Measurements from ENCODE around the gene CRPPA. TPM values are rescaled to one million over a fixed set of nuclear protein-coding genes. Genes with fewer than 3 reads are reported as not detected.

Gene CRPPA
- total and polyA plus RNA-seq, 2 donors (not counting 1 experiment from before 2014, with no cell fraction given): 0.16 to 1.2 TPM

DNA sequence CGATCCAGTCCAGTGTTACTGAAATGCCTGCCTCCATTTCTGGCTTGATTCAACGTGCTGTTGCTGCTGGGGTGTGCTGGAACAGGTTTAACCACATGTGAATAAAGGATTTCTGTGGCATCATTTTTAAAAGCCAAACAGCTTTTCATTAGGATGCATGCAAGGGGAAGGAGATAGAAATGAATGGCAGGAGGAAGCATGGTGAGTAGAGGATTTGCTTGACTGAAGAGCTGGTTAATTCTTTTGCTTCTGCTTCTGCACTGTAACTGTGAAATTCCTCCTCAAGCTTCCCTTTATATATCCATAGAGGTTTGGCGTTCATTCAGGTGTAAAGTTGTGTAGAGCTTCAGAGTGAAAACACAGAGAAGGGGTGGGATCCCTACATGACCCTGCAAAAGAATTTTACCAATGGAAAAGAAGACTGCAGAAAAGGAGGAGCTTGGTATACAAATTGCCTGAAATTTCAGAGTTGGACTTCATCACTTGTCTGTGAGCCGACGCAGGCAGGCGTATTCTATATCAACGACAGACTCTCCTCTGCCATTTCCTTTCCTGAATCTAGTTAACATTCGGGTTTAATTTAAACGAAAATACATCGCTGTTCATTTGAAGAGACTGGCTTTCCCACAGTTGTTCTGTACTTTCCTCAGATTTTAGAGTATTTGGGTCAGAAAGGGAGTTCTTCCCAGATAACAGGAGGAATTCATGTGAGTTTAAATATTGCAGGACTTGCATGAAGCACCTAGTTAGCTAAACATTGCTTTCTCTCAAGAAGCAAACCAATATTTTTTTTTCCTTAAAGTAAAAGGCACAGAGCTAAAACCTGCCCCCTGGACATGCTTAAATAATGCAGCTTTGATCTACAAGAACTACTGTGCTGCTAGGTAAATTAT lies 44.4 kb upstream of the CRPPA start, which contains the start of gene SOSTDC1:
Gene SOSTDC1 (minus strand): TSS at position 270 of the 893 bp plus-strand sequence. CDS start 70 bp downstream, at position 200.
- Mint-ChIP-seq H3K4me3 (no peak within 1 kb of the TSS), H3K27me3 (peaks cover 10% of the 10 kb centered on the region), H3K9me3 (ENCODE audit: insufficient read depth) (no peaks in the 10 kb centered on the region), H3K4me1 (no peaks in the 10 kb centered on the region), H3K27ac (no peak within 1 kb of the TSS)
- Histone ChIP-seq H2AFZ (ENCODE audit: insufficient read depth, low read depth, low read length, poor library complexity, severe bottlenecking) (peak within 1 kb of the TSS; percentile 48), H3K9me3 (ENCODE audit: control extremely low read depth in 1 of 3, control insufficient read depth in 2 of 3, insufficient read depth in 1 of 3, low read length in 2 of 3) (no peaks in the 10 kb centered on the region), H4K20me1 (ENCODE audit: control insufficient read depth, insufficient read depth, low read length, poor library complexity, severe bottlenecking) (no peaks in the 10 kb centered on the region), H3K79me2 (ENCODE audit: control insufficient read depth, insufficient read depth, low read length) (no peaks in the 10 kb centered on the region), H3K9ac (ENCODE audit: low read length) (no peak within 1 kb of the TSS), H3K4me2 (replicated peaks; ENCODE audit: low read depth, low read length, poor library complexity, severe bottlenecking) (no peak within 1 kb of the TSS), H3K27me3 (replicated peaks in 1 of 4; ENCODE audit: control extremely low read depth in 1 of 4, control insufficient read depth in 3 of 4, insufficient read depth in 4 of 4, low read length in 3 of 4) (no peaks in the 10 kb centered on the region), H3K27ac (ENCODE audit: low read length in 2 of 2) (no peak within 1 kb of the TSS), H3K36me3 (replicated peaks in 1 of 2; ENCODE audit: control extremely low read depth in 1 of 2, control insufficient read depth in 1 of 2, extremely low read depth in 1 of 2, insufficient read depth in 2 of 2, low read length in 1 of 2) (no peaks in the 10 kb centered on the region), H3K4me1 (ENCODE audit: control insufficient read depth in 2 of 2, insufficient read depth in 2 of 2, low read length in 2 of 2) (no peaks in the 10 kb centered on the region), H3K4me3 (ENCODE audit: control extremely low read depth in 1 of 5, extremely low read depth in 1 of 5, insufficient read depth in 1 of 5, low read depth in 2 of 5, low read length in 4 of 5) (no peak within 1 kb of the TSS)
- no peak for ATAC-seq (ENCODE audit: low read depth)
- WGBS (ENCODE audit: insufficient coverage): no CpG with 5 or more reads among the region's 10 CpGs
- no peak for TF ChIP-seq EZH2 (IDR thresholded peaks at IDR 0.05; ENCODE audit: borderline replicate concordance, insufficient read depth, low read depth, low read length, poor library complexity, severe bottlenecking)
- DNase-seq: no peak
- CTCF ChIA-PET: interaction anchor here (1.3 kb wide), 1 partner anchor 99 kb away, joined by 3 read pairs; no protein-coding TSS in a partner anchor
- intact Hi-C loops (cut with micrococcal nuclease): no loop called here
- POLR2A ChIA-PET: no interaction called here

DNA sequence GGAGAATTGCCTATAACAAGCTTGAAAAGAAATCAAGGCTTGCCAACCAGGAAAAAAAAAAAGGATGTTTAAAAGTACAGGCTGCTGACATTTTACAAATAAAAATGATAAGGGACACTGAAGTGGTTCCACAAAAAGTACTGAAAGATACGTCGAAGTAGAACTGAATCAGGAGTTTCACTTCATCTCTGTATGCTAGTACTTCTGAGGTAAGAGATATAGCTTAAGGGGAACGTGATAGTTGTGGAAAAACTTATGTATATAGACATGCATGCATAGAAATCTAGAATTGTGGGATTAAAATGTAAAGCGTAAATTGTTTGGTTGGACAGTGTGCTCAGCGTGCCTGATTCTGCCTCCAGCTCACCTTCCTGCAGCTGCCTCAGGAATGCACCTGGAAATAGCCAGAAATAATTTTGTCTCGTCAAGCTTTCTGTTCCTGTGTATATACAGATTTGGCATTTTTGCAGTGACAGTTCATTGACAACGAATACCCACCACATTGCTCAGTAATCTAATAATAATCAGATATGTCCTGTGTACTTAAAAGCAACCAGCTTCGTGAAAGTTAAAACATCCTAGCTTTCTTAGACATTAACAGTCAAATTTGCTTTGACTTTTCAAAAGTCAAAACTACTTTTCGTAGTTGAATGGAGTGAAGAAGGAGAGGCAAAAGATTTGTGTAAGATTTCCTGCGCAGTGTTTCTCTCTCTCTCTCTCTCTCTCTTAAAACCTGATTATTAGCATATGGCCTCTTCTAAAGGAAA lies 42.8 kb upstream of the CRPPA start:
- DNase-seq: no peak
- H4K20me1 ChIP-seq (ENCODE audit: control insufficient read depth, insufficient read depth, low read length, poor library complexity, severe bottlenecking): no peaks in the 10 kb centered on the region
- H3K79me2 ChIP-seq (ENCODE audit: control insufficient read depth, insufficient read depth, low read length): no peaks in the 10 kb centered on the region
- intact Hi-C loops (cut with micrococcal nuclease): no loop called here
- CTCF ChIA-PET: no interaction called here
- H3K4me3 ChIP-seq (ENCODE audit: control extremely low read depth in 1 of 5, extremely low read depth in 1 of 5, insufficient read depth in 1 of 5, low read depth in 2 of 5, low read length in 4 of 5): no peak overlapping the region
- Mint-ChIP-seq H3K27me3 (peaks cover 10% of the 10 kb centered on the region), H3K4me1 (no peaks in the 10 kb centered on the region), H3K9me3 (ENCODE audit: insufficient read depth) (no peaks in the 10 kb centered on the region), H3K27ac (no peak overlapping the region), H3K4me3 (no peak overlapping the region)
- no peaks in the 10 kb centered on the region for H3K27me3 ChIP-seq (replicated peaks in 1 of 4; ENCODE audit: control extremely low read depth in 1 of 4, control insufficient read depth in 3 of 4, insufficient read depth in 4 of 4, low read length in 3 of 4)
- no peak for TF ChIP-seq EZH2 (IDR thresholded peaks at IDR 0.05; ENCODE audit: borderline replicate concordance, insufficient read depth, low read depth, low read length, poor library complexity, severe bottlenecking)
- TF ChIP-seq, protein P1, sequence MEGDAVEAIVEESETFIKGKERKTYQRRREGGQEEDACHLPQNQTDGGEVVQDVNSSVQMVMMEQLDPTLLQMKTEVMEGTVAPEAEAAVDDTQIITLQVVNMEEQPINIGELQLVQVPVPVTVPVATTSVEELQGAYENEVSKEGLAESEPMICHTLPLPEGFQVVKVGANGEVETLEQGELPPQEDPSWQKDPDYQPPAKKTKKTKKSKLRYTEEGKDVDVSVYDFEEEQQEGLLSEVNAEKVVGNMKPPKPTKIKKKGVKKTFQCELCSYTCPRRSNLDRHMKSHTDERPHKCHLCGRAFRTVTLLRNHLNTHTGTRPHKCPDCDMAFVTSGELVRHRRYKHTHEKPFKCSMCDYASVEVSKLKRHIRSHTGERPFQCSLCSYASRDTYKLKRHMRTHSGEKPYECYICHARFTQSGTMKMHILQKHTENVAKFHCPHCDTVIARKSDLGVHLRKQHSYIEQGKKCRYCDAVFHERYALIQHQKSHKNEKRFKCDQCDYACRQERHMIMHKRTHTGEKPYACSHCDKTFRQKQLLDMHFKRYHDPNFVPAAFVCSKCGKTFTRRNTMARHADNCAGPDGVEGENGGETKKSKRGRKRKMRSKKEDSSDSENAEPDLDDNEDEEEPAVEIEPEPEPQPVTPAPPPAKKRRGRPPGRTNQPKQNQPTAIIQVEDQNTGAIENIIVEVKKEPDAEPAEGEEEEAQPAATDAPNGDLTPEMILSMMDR (IDR thresholded peaks at IDR 0.05): no peak
- no peaks in the 10 kb centered on the region for H3K4me1 ChIP-seq (ENCODE audit: control insufficient read depth in 2 of 2, insufficient read depth in 2 of 2, low read length in 2 of 2)
- POLR2A ChIA-PET: no interaction called here
- H3K4me2 ChIP-seq (replicated peaks; ENCODE audit: low read depth, low read length, poor library complexity, severe bottlenecking): no peak overlapping the region
- H3K9me3 ChIP-seq (ENCODE audit: control extremely low read depth in 1 of 3, control insufficient read depth in 2 of 3, insufficient read depth in 1 of 3, low read length in 2 of 3): no peaks in the 10 kb centered on the region
- 83% methylated on average over 4 of the region's 10 CpGs for WGBS (ENCODE audit: insufficient coverage)
- H3K27ac ChIP-seq (ENCODE audit: low read length in 2 of 2): no peak overlapping the region
- no peaks in the 10 kb centered on the region for H3K36me3 ChIP-seq (replicated peaks in 1 of 2; ENCODE audit: control extremely low read depth in 1 of 2, control insufficient read depth in 1 of 2, extremely low read depth in 1 of 2, insufficient read depth in 2 of 2, low read length in 1 of 2)
- ATAC-seq (ENCODE audit: low read depth): no peak
- no peak overlapping the region for H2AFZ ChIP-seq (ENCODE audit: insufficient read depth, low read depth, low read length, poor library complexity, severe bottlenecking)
- H3K9ac ChIP-seq (ENCODE audit: low read length): no peak overlapping the region
